ENCODE results near the gene OTOG. TPM values are rescaled to one million over a fixed set of nuclear protein-coding genes. Genes with fewer than 3 reads are reported as not detected.

Gene OTOG
- total and polyA plus RNA-seq, 2 of the 8 experiments (the other 6 are each of a cell fraction or from before 2014, with no cell fraction given) = 0.41 to 1.5 TPM

- TF ChIP-seq TCF12 (IDR thresholded peaks at IDR 0.05; ENCODE audit: low read depth, low read length) (no peak), CHD2 (IDR thresholded peaks at IDR 0.05; ENCODE audit: low read length) (no peak), RNF2 (IDR thresholded peaks at IDR 0.05; ENCODE audit: borderline replicate concordance, low read depth, low read length, missing control alignments, poor library complexity, severe bottlenecking) (no peak), GABPA (IDR thresholded peaks at IDR 0.05; ENCODE audit: borderline replicate concordance, insufficient read depth, low read length) (no peak), EZH2 (IDR thresholded peaks at IDR 0.05; ENCODE audit: low read depth, low read length, severe bottlenecking) (no peak)
Measured at GRCh38 chr11:17537261-17537660, 9.8 kb upstream of the OTOG start (continued).
